Astrocyte of the cerebellum (primary cell): Measurements from ENCODE around the gene FAM222B.
A peak's percentile ranks its signal among the peaks of the same experiment; 100 is the strongest.

Experiments used
- DNase-seq: peaks from one replicate; pipeline ENCODE4 v3.0.0-alpha.2; 2011; ENCODE audit warnings: low read depth
- H3K4me3 ChIP-seq: 2 replicates; pipeline ENCODE4 v1.5.1; 2011; ENCODE audit warnings: mild to moderate bottlenecking, low read depth, low read length, moderate library complexity
- in situ Hi-C: cut with HindIII; loops from 2 replicates; pipeline ENCODE4 v1.10.0; 2017; ENCODE audit warnings: low sequenced_read_pairs
- TF ChIP-seq, protein P1 (sequence below): IDR thresholded peaks from 2 replicates; pipeline ENCODE4 v1.5.1; 2012; ENCODE audit warnings: low read length, low read depth, moderate library complexity, mild to moderate bottlenecking; ENCODE audit errors: missing control alignments

Gene FAM222B

DNA sequence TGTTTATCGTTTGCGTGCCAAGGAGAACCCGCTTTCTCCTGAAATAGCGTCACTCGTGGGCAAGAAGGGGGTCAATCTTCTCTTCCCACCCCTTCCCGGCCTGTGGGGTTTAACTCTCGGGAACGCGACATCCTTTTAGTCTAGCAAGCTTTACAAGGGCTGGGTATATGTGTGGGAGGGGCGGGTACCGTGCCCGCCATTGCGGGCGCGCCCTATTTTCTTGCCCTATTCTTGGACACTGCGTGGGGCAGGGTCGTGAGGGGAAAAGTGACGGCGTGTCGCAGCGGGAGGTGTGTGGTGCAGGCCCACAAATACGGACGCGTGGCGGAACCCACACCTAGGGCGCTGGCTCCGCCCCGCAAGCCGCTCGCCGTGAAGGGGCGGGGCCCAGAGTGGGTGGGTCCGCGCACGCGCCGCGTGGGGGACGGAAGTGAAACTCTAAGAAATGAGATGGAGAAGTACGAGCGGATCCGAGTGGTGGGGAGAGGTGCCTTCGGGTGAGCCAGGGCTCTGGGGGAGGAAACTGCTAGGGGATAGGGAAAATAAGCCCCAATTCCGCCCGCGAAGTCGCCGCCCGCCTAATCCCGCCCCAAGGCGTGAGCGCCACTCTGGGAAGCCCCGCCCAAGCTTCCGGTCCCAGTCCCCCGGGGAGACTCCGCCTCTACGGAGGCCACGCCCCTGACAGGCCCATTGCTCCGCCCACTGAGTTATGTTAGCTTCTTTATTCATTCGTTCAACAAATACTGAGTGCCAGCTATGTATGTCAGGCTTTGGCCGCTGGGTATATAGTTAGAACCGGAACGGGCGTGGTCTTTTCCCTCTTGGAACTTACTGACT, 114.0 kb downstream of the FAM222B start, which contains the start of gene NEK8:
NEK8 (plus strand) TSS at position 425 of the 837 bp plus-strand sequence; CDS start at position 451, 26 bp downstream.
- DNase-seq, result peak; percentile 79
- peak within 1 kb of the TSS; percentile 73 for H3K4me3 ChIP-seq
- TF ChIP-seq, protein P1, sequence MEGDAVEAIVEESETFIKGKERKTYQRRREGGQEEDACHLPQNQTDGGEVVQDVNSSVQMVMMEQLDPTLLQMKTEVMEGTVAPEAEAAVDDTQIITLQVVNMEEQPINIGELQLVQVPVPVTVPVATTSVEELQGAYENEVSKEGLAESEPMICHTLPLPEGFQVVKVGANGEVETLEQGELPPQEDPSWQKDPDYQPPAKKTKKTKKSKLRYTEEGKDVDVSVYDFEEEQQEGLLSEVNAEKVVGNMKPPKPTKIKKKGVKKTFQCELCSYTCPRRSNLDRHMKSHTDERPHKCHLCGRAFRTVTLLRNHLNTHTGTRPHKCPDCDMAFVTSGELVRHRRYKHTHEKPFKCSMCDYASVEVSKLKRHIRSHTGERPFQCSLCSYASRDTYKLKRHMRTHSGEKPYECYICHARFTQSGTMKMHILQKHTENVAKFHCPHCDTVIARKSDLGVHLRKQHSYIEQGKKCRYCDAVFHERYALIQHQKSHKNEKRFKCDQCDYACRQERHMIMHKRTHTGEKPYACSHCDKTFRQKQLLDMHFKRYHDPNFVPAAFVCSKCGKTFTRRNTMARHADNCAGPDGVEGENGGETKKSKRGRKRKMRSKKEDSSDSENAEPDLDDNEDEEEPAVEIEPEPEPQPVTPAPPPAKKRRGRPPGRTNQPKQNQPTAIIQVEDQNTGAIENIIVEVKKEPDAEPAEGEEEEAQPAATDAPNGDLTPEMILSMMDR, result no peak
- in situ Hi-C loops, result loop anchor here (10.0 kb wide), 1 partner anchor 56 kb away; no protein-coding TSS in a partner anchor

GRCh38 chr17:28726627-28727491, 115.7 kb downstream of the FAM222B start:
- peak; percentile 86 for DNase-seq
- in situ Hi-C loops, result loop anchor here (10.0 kb wide), 1 partner anchor 58 kb away; no protein-coding TSS in a partner anchor
- TF ChIP-seq, protein P1, result peak; percentile 98
- peak overlapping the region; percentile 73 for H3K4me3 ChIP-seq

- in situ Hi-C loops, result loop anchor here (10.0 kb wide), 1 partner anchor 59 kb away; no protein-coding TSS in a partner anchor
- peak within 1 kb of the TSS; percentile 73 for H3K4me3 ChIP-seq
- TF ChIP-seq, protein P1, result no peak
- no peak for DNase-seq
Observed at GRCh38 chr17:28726226-28726626, 116.4 kb downstream of the FAM222B start, which contains the start of gene TLCD1. TLCD1 (minus strand) TSS chr17:28726233; CDS start chr17:28726097, 136 bp downstream.

GRCh38 chr17:28725660-28726225, 116.8 kb downstream of the FAM222B start:
- peak overlapping the region; percentile 73 for H3K4me3 ChIP-seq
- DNase-seq, result no peak
- in situ Hi-C loops, result loop anchor here (10.0 kb wide), 1 partner anchor 59 kb away; no protein-coding TSS in a partner anchor
- TF ChIP-seq, protein P1, result no peak

DNA sequence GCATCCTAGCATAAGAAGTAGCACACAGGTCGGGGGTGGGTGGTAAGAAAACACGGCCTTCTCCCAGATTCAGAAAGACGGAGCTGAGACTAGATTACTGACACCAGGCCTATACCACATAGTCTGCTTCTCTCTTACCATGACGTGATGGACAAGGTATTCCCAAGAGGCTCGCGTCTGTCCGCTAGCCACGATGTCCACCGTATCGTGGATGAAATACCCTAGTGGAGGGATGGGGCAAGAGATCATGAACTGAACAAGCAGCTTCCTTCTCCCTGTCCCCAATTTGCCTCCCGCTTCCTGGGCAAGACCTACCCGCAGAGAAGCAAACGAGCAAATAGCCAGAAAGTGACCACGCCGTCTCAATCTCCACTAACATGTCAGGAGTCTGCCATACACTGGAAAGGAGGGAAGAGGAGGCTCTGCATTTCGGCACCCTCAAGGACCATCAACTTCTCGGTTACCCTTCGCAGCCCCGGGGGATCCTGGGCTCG, 117.4 kb downstream of the FAM222B start:
- H3K4me3 ChIP-seq, result peak overlapping the region; percentile 73
- DNase-seq, result no peak
- in situ Hi-C loops, result loop anchor here (10.0 kb wide), 1 partner anchor 60 kb away; no protein-coding TSS in a partner anchor
- TF ChIP-seq, protein P1, result no peak
